PC-3 (cell line): ENCODE data around the gene MSI2. TPM values are rescaled to one million over a fixed set of nuclear protein-coding genes. Genes with fewer than 3 reads are reported as not detected.

Source experiments
- ATAC-seq: fragments of 200-7000 bp; cut with Tn5 transposase; 2 replicates; pipeline ENCODE4 v1.9.1; 2020; ENCODE audit warnings: mild to moderate bottlenecking, moderate library complexity
- BruUV-seq: library from RNA; stranded (reverse); fragments of 400-500 nt; replicated peaks from 2 replicates; lab custom pipeline; 2021; lab: Mats Ljungman, UMichigan
- CTCF ChIA-PET: fragments of 300-600 bp; sonication (Branson Sonifier 250); formaldehyde crosslinking; loops from one replicate; lab custom pipeline; 2022; ENCODE audit warnings: antibody characterized with exemption; lab: Charles Lee
- POLR2A ChIA-PET: fragments of 300-600 bp; sonication (Branson Sonifier 250); formaldehyde crosslinking; loops from one replicate; lab custom pipeline; 2022; ENCODE audit warnings: antibody characterized with exemption; ENCODE audit not compliant: unreplicated experiment; lab: Charles Lee
- DNase-seq: peaks from one replicate; pipeline ENCODE4 v3.0.0-alpha.2; 2015
- H2AFZ ChIP-seq: fragments of 300-600 bp; sonication (generic); 2 replicates; pipeline ENCODE4 v1.6.0; 2016; ENCODE audit warnings: antibody characterized with exemption, low read length
- H3F3A ChIP-seq: fragments of 300-600 bp; sonication (generic); one replicate; pipeline ENCODE4 v1.6.0; 2017; ENCODE audit warnings: antibody characterized with exemption, low read length, control low read depth, mild to moderate bottlenecking; ENCODE audit not compliant: unreplicated experiment
- H3K27ac ChIP-seq: fragments of 300-600 bp; sonication (generic); 2 replicates; pipeline ENCODE4 v1.5.1; 2016; ENCODE audit warnings: mild to moderate bottlenecking, low read length
- H3K27me3 ChIP-seq: fragments of 300-600 bp; sonication (generic); 2 replicates; pipeline ENCODE4 v1.6.1; 2016; ENCODE audit warnings: low read length, mixed read lengths
- H3K36me3 ChIP-seq: fragments of 300-600 bp; sonication (generic); 2 replicates; pipeline ENCODE4 v1.6.1; 2016; ENCODE audit warnings: low read depth, mixed run types, low read length, mixed read lengths
- H3K4me1 ChIP-seq: fragments of 300-600 bp; sonication (generic); 2 replicates; pipeline ENCODE4 v1.5.1; 2016; ENCODE audit warnings: low read length; ENCODE audit not compliant: insufficient read depth
- H3K4me2 ChIP-seq: fragments of 300-600 bp; sonication (generic); 2 replicates; pipeline ENCODE4 v1.6.0; 2016; ENCODE audit warnings: low read length
- H3K4me3 ChIP-seq: fragments of 300-600 bp; sonication (generic); 2 replicates; pipeline ENCODE4 v1.5.1; 2016; ENCODE audit warnings: mild to moderate bottlenecking, low read length, mixed read lengths
- H3K79me2 ChIP-seq: fragments of 300-600 bp; sonication (generic); 2 replicates; pipeline ENCODE4 v1.6.1; 2017; ENCODE audit warnings: low read length, mixed read lengths
- H3K9ac ChIP-seq: fragments of 300-600 bp; sonication (generic); 2 replicates; pipeline ENCODE4 v1.6.0; 2016; ENCODE audit warnings: mild to moderate bottlenecking, low read length
- H3K9me2 ChIP-seq: fragments of 300-600 bp; sonication (generic); replicated peaks from 2 replicates; pipeline ENCODE4 v1.6.1; 2016; ENCODE audit warnings: mixed run types, low read length, mixed read lengths
- H3K9me3 ChIP-seq: fragments of 300-600 bp; sonication (generic); 2 replicates; pipeline ENCODE4 v1.6.1; 2016; ENCODE audit warnings: low read length, mixed read lengths
- H4K20me1 ChIP-seq: fragments of 300-600 bp; sonication (generic); 2 replicates; pipeline ENCODE4 v1.6.1; 2016; ENCODE audit warnings: low read length, mixed read lengths
- EZH2 ChIP-seq: fragments of 300-600 bp; sonication (generic); IDR thresholded peaks from one replicate; pipeline ENCODE4 v1.6.1; 2017; ENCODE audit warnings: antibody characterized with exemption, mild to moderate bottlenecking, low read length; ENCODE audit not compliant: unreplicated experiment
- EZH2phosphoT487 ChIP-seq: fragments of 300-600 bp; sonication (generic); IDR thresholded peaks from 2 replicates; pipeline ENCODE4 v1.6.1; 2018; ENCODE audit warnings: mild to moderate bottlenecking, antibody characterized with exemption, low read length, borderline replicate concordance
- intact Hi-C: fragments of 100-400 bp; cut with micrococcal nuclease; formaldehyde crosslinking; loops from 2 replicates; pipeline ENCODE4 v1.9.0; 2023
- total RNA-seq: library from RNA; depleted of rRNA; stranded (reverse); fragments of >200 nt; gene quantifications from 2 replicates; pipeline ENCODE4 v1.2.3, GENCODE V29; 2014
- TF ChIP-seq, protein P1 (sequence below): fragments of 300-600 bp; sonication (generic); conservative IDR thresholded peaks from 2 replicates; pipeline ENCODE4 v1.5.1; 2017; ENCODE audit warnings: antibody characterized with exemption, low read depth, mild to moderate bottlenecking, low read length

The MSI2 gene
- total RNA-seq, 1 experiment from 2014 or later, result 54.7 TPM

DNA sequence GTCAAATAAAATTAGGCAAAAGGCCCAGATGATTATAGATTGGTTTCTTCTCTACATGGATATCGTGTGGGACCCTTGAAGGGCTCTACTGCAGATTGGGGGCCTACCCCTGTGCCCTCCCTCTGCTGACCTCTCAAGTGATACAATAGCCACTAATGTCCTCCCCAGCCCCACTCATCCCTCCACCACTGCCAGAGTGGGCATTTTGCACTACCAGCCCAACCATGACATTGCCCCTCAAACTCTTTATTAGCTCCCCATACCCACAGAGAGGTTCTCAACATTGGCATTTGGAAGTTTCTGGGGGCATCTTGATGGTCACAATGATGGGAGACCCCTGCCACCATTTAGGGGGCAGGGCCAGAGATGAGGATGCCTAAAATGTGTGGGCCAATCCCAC lies 446.9 kb downstream of the MSI2 start:
- H3K27ac ChIP-seq, result no peak overlapping the region
- H4K20me1 ChIP-seq, result no peaks in the 10 kb centered on the region
- H3K36me3 ChIP-seq, result no peaks in the 10 kb centered on the region
- no peaks in the 10 kb centered on the region for H3K9me2 ChIP-seq
- intact Hi-C loops, result no loop called here
- H3K9ac ChIP-seq, result no peak overlapping the region
- peaks cover 12% of the 10 kb centered on the region for H3K4me1 ChIP-seq
- ChIA-PET CTCF (no interaction called here), POLR2A (no interaction called here)
- no peaks in the 10 kb centered on the region for H3K79me2 ChIP-seq
- H3K27me3 ChIP-seq, result no peaks in the 10 kb centered on the region
- H2AFZ ChIP-seq, result no peak overlapping the region
- no peak overlapping the region for H3K4me3 ChIP-seq
- DNase-seq, result no peak
- BruUV-seq, result no TSS peak
- ATAC-seq, result no peak
- H3F3A ChIP-seq, result no peaks in the 10 kb centered on the region
- no peak overlapping the region for H3K4me2 ChIP-seq
- TF ChIP-seq EZH2 (no peak), EZH2phosphoT487 (no peak)
- TF ChIP-seq, protein P1, sequence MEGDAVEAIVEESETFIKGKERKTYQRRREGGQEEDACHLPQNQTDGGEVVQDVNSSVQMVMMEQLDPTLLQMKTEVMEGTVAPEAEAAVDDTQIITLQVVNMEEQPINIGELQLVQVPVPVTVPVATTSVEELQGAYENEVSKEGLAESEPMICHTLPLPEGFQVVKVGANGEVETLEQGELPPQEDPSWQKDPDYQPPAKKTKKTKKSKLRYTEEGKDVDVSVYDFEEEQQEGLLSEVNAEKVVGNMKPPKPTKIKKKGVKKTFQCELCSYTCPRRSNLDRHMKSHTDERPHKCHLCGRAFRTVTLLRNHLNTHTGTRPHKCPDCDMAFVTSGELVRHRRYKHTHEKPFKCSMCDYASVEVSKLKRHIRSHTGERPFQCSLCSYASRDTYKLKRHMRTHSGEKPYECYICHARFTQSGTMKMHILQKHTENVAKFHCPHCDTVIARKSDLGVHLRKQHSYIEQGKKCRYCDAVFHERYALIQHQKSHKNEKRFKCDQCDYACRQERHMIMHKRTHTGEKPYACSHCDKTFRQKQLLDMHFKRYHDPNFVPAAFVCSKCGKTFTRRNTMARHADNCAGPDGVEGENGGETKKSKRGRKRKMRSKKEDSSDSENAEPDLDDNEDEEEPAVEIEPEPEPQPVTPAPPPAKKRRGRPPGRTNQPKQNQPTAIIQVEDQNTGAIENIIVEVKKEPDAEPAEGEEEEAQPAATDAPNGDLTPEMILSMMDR, result no peak
- H3K9me3 ChIP-seq, result no peaks in the 10 kb centered on the region

DNA sequence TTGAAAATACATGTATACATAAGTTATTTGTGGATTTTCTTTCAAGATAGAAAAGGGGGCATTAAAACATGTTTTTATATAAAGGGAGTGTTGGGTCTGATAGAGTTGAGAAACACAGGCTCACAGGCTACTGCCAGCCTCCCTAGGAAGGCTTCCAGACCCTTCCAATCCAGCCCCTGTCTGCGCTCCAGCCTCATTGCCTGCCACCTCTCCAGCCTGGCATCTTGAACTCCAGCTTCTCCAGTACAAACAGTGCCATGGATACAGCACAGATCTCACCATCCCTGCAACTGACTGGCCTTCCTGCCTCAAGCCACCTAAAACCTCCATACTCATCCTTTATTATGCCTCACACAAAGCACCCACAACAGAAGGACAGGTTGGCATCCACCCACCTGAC lies 448.1 kb downstream of the MSI2 start:
- Histone ChIP-seq H3K36me3 (no peaks in the 10 kb centered on the region), H3K27me3 (no peaks in the 10 kb centered on the region), H3F3A (no peaks in the 10 kb centered on the region), H3K27ac (no peak overlapping the region), H4K20me1 (no peaks in the 10 kb centered on the region), H3K9me2 (no peaks in the 10 kb centered on the region), H3K9me3 (no peaks in the 10 kb centered on the region), H3K9ac (no peak overlapping the region), H3K4me1 (peaks cover 12% of the 10 kb centered on the region), H3K79me2 (no peaks in the 10 kb centered on the region), H3K4me3 (no peak overlapping the region), H2AFZ (no peak overlapping the region), H3K4me2 (no peak overlapping the region)
- CTCF ChIA-PET, result no interaction called here
- BruUV-seq, result no TSS peak
- intact Hi-C loops, result no loop called here
- TF ChIP-seq EZH2phosphoT487 (no peak), EZH2 (no peak)
- TF ChIP-seq, protein P1, result no peak
- DNase-seq, result no peak
- POLR2A ChIA-PET, result no interaction called here
- ATAC-seq, result no peak

GRCh38 chr17:57705921-57706695 lies 449.8 kb downstream of the MSI2 start:
- CTCF ChIA-PET, result interaction anchor here (0.6 kb wide), 2 partner anchors 125 to 698 kb away, joined by 3 to 4 read pairs; no protein-coding TSS in a partner anchor
- DNase-seq (peak; percentile 27), ATAC-seq (peak; percentile 43)
- Histone ChIP-seq H3K36me3 (no peaks in the 10 kb centered on the region), H3K4me3 (no peak overlapping the region), H2AFZ (peak overlapping the region; percentile 8; the same call in 1 of the 2 replicates), H3K27ac (no peak overlapping the region), H3K9me3 (no peaks in the 10 kb centered on the region), H3K79me2 (no peaks in the 10 kb centered on the region), H3K27me3 (peaks cover 10% of the 10 kb centered on the region; the same call in 1 of the 2 replicates), H4K20me1 (no peaks in the 10 kb centered on the region), H3K9ac (no peak overlapping the region), H3K4me1 (peaks cover 12% of the 10 kb centered on the region), H3F3A (no peaks in the 10 kb centered on the region), H3K9me2 (no peaks in the 10 kb centered on the region), H3K4me2 (0 out of 2 replicates have a peak overlapping the region, but pooled peaks have one; percentile 8)
- TF ChIP-seq EZH2phosphoT487 (no peak), EZH2 (no peak)
- TF ChIP-seq, protein P1, result no peak
- BruUV-seq, result no TSS peak
- intact Hi-C loops, result no loop called here
- POLR2A ChIA-PET, result interaction anchor here (0.6 kb wide), 2 partner anchors 31 to 669 kb away, joined by 7 read pairs; no protein-coding TSS in a partner anchor
